ENCODE measurements around the gene DPYSL3.
A peak's percentile ranks its signal among the peaks of the same experiment; 100 is the strongest.
"Not testable (repeated sequence)": the region's sequence is repeated elsewhere in the genome, so short reads cannot be mapped to it uniquely, and the experiment has no call there.

Gene DPYSL3

DNA sequence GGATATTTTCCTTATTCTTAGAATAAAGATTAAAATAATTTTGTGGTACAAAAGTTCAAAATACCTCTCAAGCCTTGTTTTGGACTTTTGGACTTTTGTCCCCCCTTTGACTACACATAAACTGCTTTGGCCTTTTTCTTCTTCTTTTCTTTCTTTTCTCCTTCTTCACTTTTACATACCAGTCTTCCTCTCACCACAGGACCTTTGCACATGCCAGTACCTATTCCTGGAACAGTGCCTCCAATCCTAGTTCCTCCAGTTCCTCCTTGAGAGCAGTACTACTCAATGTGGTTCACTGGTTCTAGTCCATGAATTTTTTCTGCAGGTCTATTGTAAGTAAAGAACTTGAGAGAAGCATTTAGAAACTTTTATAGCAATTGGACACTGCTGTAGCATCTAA, 138.6 kb downstream of the DPYSL3 start:
- no peak for TF ChIP-seq CTCF (IDR thresholded peaks at IDR 0.05; ENCODE audit: insufficient read depth, missing control alignments)
- FAIRE-seq, result no peak
- DNase-seq (ENCODE audit: insufficient read length, low spot score), result no peak

GRCh38 chr5:147369742-147370374, 140.0 kb downstream of the DPYSL3 start:
- TF ChIP-seq CTCF (IDR thresholded peaks at IDR 0.05; ENCODE audit: insufficient read depth, missing control alignments), result peak; percentile 64
- FAIRE-seq, result no peak
- DNase-seq (ENCODE audit: insufficient read length, low spot score), result no peak

DNA sequence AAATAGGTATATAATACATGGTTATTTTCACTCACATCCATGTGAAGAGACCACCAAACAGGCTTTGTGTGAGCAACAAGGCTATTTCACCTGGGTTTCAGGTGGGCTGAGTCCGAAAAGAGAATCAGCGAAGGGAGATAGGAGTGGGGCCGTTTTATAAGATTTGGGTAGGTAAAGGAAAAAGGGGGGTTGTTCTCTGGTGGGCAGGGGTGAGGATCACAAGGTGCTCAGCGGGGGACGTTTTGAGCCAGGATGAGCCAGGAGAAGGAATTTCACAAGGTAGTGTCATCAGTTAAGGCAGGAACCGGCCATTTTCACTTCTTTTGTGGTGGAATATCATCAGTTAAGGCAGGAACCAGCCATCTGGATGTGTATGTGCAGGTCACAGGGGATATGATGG, 142.5 kb downstream of the DPYSL3 start:
- not testable (repeated sequence) for DNase-seq (ENCODE audit: insufficient read length, low spot score); FAIRE-seq

DNA sequence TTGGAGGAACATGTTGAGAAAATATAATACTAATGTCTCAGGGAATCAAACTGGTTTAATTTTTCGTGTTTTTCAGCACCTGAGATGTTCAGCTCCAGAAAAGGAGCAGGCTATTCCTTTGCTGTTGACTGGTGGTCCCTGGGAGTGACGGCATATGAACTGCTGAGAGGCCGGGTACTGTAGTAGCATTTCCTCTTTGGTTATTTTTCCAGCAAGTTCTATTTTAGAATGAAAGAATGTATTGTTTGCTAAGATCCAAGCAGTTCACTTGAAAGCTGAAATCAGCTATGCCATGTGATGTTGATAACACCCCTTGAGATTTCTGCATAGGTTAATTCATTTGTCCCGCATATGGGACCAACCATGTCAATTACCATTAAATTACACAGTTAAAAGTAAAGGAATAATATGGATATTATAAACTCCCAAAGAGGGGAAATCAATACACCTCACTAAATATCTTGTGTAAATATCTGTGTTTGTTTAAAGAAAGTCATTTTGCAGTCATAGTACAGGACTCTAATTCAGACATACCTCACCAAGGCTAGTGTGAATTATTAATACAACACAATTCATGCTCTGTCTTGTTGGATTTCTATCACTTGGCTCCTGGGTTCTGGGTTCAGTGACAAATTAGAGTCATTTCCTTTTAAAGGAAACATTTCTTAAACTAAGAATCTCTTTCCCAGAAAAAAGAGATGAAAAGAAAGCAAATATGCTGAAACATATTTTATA, 148.3 kb downstream of the DPYSL3 start:
- TF ChIP-seq CTCF (IDR thresholded peaks at IDR 0.05; ENCODE audit: insufficient read depth, missing control alignments), result no peak
- FAIRE-seq (no peak), DNase-seq (ENCODE audit: insufficient read length, low spot score) (no peak)

DNA sequence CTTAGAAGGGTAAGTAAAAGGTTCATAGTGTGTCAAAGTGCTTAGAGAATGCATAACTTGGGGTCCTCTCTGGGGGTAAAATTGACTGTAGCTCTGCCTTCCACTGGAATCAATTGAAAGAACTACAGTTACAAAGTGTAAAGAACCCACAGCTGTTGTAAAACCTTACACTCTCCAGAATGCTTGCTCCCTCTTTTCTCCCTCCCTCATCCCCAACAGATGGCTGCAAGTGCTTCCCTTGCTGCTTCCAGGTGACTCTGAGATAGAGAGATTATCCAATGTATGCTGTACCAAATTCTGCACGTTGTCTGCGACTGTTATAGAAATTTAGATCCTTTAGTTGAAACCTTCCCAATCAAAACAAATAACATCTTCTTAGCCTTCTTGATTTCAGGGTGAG, 149.1 kb downstream of the DPYSL3 start:
- DNase-seq (ENCODE audit: insufficient read length, low spot score) (peak; percentile 14), FAIRE-seq (peak; percentile 67)
- no peak for TF ChIP-seq CTCF (IDR thresholded peaks at IDR 0.05; ENCODE audit: insufficient read depth, missing control alignments)

DNA sequence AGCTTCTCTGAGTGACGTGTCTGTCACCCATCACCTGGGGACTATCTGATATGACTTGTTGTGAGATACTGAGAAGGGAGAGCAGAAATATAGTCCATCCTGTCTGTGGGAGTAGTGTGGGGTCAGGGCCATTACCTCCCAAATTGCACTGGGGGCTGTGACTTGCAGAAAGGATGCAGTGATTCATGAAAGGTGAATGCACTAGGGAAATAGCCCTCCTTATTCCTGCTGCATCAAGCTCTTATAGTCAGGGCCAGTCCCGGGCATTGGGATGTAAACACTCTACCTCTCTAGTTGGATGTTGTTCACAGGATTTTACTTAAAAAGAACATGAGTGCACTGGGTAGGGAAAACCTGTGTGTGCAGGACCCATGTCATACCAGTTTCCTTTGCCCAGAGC, 150.3 kb downstream of the DPYSL3 start:
- no peak for FAIRE-seq
- no peak for DNase-seq (ENCODE audit: insufficient read length, low spot score)
- TF ChIP-seq CTCF (IDR thresholded peaks at IDR 0.05; ENCODE audit: insufficient read depth, missing control alignments), result no peak

GRCh38 chr5:147359101-147359500, 150.8 kb downstream of the DPYSL3 start:
- FAIRE-seq (no peak), DNase-seq (ENCODE audit: insufficient read length, low spot score) (no peak)
- TF ChIP-seq CTCF (IDR thresholded peaks at IDR 0.05; ENCODE audit: insufficient read depth, missing control alignments), result no peak
